HG03039 (cell line): ENCODE data around the gene KCNG4.

ENCODE experiments used
- ATAC-seq: cut with Tn5 transposase; IDR thresholded peaks from one replicate; pipeline ENCODE4 v1.9.1; 2021; ENCODE audit warnings: mild to moderate bottlenecking, moderate library complexity; ENCODE audit not compliant: unreplicated experiment

The KCNG4 gene

DNA sequence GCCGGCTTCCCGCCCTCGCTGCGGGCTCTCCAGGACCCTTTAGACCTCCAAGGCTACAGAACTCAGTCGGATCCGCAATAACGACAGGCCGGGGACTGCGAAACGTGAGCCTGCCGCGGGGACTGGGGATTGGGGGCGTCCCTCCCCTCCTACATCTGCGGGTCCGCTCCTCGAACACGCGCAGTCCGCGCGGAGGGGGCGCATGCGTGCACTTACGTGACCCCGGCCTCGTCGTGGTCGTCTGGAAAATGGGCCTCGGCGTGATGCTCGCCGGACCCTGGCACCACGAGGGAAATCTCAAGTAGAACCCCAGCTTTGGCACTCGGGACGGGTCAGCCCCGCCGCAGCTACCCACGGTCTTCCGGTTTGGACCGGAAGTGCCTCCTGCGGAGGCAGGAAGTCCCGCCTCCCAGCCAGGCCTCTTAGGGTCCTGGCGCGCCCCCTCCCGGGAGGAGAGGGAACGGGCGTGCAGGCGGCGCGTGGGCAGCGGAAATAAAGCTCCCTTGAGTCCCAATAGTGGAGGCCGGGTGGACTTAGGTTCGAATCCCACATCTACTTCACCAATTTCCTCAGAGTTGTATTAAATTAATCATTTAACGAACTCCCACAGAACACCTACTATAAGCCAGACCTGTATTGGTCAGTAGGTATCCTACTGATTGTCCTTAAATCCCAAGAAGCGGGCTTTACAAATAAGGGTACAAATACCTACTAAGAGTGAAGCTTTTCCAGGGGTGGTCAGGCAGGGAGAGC lies 53.0 kb downstream of the KCNG4 start, which contains the start of gene TAF1C:
Gene TAF1C, minus strand, starts transcription at position 373 of the 753 bp plus-strand sequence. CDS start 2,069 bp downstream, outside the sequence.
- peak; percentile 92 for ATAC-seq

DNA sequence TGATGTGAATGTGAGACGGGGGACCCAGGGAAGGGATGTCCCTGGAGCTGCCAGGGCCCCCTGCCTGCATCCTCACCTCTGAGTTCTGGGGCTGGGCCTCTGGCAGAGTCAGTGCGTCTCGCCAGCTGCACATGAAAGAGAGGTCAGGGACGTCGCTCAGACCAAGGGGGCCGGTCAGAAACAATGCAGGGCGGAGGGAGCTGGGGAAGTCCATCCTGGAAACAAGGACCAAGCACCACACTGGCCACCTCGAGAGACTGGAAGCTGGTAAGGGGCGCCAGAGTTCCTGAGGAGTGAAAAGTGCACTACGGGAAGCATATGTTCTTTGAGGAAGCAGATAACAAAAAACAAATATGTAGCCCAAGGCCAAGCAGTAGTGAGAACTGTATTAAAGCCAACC lies 55.0 kb downstream of the KCNG4 start:
- no peak for ATAC-seq

DNA sequence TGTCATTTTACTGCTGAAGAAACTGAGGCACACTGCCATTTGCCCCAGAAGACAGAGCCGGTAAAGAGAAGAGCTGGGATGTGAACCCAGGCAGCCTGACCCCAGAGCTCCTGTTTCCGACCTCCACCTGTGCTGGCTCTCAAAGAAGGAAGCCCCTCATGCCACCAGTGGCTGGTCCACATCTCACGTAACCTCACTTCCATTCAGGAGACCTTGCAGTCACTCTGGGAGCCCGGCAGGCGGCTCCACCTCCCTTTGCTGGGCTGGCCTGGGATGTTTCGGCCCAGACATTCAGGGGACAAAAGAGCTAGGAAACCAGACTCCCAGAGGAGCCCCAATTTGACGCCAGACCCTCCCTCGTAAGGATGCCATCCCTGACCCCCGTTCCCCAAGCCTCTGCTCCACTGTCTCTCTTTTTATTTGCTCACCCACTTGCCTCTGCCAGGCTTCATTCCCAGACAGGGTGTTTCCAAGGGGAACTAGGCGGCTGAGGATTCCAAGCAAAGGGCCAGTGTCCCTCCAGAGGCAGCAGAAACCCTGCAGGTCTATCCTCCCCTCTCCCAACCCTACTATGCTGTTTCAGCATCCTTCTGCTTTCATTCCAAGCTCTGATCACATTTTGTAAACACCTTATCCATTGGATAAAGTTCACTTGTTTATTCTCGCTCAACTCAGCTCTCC lies 55.8 kb downstream of the KCNG4 start:
- ATAC-seq, result no peak

DNA sequence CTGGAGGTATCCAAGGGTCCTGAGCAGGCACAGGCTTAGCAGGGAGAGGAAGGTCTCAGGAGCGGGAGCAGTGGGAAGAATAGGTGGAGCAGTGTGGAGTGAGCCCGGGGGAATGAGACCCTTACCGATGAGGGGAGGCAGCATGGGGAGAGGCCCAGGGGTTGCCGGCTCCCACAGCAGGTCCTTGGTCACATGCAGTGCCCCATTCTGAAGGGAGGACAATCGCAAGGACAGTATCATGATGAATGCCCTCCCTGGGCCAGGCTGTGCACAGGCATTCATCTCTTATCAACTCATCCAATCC lies 56.3 kb downstream of the KCNG4 start:
- ATAC-seq, result no peak

DNA sequence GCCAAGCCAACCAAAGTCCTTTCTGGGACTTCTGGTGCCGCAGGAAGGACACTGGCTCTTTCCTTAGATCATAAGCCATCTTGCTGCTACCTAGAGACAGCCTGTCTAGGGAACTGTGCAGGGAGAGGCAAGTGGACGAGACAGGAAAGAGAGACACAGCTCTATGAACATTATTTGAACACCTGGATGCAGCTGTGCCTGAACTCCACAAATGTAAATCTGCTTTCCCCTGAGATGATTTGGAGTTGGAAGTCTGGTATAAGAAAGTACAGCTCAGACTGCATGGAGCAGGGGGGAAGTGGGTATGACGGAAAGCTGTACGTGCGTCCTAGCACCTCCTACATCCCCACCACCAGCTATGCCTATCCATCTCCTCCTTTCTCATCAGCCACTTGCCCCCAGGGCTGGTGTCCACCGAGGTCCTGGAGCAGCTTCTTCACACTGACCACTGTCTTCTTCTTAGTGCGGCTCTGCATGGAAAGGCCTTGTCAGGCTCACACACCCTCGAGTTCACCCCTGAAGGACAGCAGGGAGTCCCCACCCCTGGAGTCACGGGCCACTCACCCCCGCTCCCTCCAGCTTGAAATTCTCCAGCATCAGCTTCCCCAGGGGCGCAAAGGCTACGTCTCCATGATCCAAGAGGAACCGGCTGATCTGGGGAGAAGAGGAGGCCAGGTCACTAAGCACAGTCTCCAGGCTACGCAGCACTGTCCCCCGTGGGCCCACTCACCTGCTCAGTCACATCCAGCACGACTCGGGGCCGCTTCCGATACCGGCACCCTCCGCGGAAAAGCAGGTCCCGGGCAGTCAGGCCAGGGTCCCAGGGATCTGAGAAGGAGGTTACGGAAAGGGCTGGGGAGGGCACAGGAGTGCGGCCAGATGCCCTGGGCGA lies 56.9 kb downstream of the KCNG4 start:
- no peak for ATAC-seq

DNA sequence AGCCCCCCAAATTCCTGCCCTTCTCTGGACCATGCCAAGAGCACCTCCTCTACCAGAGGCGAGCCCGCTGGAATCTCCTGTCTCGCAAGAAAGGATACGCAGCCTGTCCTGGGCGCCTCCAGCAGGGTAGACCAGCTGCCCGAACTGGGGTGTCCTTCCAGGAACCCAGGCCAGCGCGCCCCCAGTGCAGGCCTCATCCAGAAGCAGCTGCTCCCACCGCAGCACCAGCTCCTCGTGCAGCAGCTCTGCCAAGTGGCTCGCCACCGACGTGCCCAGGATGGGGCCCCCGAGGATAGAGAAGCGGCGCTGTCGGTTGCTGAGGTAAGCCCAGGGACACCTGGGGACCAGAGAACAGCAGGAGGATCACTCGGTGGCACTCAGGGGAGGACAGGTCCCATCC lies 57.7 kb downstream of the KCNG4 start:
- no peak for ATAC-seq

DNA sequence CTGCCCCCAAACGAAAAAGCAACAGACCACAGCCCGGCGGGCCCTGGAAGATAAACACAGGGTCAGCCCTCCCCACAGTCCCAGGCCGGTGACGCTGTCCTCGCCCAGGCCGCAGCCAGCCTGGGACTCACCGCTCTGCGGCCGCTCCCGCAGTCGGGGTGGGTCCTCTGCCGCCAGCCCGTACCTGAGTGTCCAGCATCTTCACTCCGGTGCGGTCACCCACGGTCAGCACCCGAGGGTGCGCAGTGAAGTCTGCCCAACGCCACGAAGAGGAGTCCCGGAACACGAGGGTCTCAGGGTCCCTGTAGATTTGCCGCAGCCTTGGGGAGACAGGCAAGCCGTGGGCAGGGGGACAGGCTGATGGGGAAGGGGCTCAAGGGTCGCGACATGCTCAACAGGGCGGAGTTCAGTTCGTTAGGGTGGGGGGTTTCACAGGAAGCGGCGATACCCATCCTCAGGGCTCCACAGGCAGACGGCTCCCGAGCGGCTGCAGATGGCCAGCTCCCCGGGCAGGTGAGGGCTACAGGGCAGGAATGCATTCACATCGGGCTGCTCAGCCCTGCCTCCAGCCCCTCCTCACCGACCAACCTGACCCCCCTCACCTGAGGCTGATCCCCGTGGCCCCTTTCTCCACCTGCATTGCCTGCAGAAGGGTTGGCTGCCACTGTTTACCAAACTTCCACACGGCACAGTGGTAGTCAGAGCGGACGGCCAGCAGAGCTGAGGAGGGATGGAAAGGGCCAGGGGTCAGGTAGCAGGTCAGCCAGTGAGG lies 58.5 kb downstream of the KCNG4 start:
- ATAC-seq, result no peak

DNA sequence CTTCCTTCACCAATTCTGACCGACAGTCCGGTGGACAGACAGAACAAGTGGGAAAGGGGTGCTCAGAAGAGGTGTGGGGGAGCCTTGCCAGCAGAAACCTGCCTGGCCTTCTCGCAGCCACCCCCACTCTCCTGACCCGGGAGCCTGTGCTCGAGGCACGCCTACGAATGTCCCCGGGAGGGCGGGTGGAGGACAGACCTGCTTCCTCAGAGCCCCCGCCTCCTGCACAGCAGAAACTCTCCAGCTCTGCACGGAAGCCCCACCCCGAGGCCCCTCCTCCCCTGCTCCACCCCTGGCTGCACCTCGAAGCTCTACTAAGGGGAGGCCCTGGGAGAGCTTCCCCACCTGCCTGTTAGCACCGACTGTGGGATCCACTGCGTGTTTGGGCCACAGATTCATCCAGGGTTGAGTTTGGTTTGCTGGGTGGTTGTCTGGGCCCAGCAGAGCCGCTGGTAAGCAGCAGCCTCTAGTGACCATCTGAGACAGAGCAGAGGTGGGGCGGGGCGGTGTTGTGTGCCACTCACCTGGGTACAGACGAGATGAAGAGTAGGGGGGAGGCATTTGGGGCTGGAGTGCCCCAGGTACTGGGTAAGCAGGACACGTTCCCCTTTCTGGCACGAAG lies 59.2 kb downstream of the KCNG4 start:
- ATAC-seq, result no peak

DNA sequence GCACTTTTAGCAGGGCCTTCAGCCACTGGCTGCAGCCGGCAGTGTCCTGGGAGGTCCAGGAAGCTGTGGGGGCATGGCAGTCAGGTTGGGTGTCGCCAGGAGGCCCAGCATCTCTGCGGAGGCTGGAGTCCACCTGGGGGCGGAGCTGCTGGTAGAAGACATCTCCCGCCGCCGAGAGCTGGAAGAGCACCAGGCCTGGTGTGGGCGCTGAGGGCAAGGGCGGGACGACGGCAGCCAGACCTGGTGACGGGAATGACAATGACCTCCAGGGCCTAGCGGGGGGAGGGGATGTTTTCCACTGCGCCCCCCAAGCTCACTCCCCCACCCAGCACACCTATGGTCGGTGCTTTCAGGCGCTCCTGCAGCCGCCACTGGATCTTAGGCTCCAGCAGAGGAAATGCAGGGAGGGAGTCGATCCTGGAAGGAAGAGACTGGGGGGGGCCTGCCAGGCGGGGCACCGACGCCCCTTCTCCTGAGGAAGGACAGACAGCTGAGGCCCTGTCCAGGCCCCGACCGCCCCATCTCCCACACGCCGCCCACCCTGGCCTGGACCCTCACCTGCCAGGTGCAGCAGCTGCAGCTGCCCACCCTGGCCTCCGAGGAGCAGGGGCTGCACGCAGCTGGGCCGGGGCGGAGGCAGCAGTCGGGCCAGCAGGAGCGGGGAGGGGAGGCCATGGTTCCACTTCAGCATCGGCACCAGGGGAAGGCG lies 60.0 kb downstream of the KCNG4 start:
- ATAC-seq, result no peak

DNA sequence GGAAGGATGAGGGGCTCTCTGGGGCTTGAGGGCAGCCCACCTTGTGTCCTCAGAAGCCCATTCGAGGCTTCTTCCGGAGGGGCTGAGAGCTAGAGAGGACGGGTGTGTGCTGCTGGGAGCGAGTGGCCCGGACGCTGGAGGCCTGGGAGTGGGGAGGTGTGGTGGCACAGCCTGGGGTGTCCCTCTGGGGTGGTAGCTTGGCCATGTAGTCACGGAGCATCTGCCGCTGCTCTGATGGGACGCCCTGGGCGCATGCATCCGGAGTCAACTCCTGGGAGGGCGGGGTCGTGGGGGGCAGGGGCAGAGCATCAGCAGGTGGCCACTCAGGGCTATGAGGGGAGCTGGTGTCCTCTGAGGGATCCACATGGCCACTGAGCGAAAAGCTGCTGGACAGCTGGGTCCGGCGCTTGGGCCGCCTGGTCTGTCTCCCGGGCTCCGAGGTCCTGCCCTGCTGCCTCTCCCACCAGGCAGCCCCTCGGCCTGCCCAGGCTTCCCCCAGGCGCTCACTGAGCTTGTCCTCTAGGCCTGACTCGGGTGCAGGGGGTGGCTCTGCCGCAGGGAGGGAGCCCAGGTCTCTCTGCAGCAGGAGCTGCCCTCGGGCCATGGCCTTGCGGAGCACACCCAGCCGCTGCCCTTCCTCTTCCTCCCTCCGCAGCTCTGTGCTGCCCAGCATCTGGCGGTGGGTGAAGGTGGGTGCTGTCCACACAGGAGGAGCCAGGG lies 60.8 kb downstream of the KCNG4 start:
- no peak for ATAC-seq

DNA sequence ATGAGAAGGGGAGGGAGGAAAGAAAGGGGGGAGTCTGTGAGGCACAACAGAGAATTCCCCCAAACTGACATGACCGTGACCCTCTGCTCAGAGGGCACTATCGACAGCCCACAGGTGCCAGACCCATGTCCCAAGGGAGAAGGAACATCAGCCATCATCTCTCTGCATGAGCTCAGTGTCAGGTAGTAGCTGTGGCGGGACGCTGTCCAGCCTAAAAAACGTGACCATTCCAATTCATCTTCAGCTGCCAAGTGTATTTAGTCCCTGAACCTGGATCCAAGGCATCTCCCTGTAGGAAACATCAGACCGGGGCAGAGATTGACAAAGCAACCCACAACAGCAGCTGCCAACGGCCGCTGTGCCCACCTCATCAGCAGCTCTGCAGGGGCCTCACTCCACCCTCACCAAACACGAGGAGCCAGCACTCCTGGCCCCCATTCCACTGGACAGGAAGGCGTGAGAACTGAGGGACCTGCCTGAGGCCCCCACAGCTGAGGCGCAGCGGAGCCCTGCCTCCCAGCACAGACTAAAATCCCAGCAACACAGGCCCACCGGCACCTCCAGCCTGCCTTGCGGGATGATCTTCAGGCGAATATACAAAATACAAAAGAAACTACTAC lies 61.6 kb downstream of the KCNG4 start:
- ATAC-seq, result no peak

DNA sequence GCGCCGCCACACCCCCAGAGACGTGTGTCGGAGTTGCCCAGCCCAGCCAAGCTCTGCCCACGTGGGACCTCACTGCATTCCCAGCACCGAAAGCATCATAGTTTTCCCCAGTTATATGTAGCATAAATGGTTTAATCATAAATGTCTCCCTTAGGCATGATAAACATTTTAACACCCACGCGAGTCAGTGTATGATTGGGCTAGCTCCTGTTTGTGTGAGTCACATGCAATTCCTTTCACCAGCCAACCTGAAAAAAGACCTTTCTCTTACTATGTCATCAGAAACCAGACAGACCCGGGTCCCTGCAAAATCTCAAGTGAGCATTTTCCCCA lies 62.1 kb downstream of the KCNG4 start:
- ATAC-seq, result no peak

DNA sequence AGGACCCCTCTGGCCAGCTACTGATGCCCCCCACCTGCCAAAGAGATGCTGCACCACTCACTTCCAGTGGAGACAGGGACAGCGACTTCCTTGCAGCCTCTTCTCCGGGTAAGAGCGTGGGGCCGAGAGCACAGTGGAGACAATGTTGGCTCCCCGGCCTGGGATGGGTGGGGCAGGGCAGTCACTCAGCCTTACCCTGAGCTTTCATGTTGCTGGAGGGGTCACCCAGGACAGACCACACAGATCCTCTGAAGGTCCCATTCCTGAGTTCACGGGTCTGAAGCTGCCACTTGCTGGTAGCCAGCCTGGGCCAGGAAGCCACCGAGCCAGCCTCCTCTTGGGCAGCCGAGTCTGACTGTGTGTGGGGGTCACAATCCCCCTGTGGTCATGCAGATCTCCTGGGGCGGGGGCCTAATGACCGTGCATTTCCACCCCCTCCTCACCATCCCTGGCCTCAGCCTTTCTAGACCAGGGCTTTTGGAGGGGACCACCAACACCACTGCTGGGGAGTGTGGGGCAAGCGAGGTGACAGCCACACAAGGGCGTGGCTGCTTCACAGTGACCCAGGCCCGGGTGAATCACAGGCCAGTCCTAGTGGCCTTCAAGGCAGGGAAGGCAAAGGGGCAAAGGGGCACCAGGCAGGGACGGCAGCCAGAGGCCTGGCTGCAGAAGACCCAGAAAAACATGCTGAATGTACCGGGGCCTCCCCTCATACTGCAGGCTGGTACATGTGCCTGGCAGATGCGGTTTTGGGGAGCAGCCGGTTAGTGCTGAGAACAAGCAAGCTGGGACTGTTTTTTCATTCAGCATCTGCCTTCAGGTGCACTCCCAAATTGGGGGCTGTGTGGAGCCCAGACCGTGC lies 63.4 kb downstream of the KCNG4 start:
- no peak for ATAC-seq

DNA sequence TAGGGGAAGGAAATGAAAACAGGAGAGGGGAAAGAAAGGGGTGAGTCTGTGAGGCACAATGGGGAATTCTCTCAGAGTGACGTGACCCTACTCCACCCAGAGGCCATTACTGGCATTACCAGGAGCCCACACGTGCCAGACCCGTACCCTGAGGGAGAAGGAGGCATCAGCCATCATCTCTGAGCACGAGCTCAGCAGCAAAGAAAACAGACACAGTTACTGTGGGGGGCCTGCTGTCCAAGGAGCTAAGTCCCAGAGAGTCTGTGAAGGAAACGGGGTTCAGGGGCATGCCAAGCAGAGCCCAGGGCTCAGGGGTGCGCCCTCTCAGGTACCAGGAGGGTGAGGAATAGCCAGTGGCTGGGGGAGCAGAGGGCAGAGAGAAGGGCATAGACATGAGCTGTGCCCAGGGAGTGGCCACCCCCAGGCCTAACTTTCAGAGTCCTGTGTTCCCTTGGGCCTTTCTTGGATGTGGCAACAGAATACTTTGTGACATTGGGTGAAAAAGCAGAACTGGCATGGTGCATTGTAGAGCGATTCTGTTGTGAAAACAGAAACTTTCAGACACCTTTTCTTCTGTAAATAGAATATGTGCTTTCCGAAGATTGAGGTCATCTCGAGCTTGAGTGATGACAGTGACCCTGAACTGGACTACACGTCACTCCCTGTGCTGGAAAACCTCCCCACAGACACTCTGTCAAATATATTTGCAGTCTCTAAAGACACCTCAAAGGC lies 64.3 kb downstream of the KCNG4 start:
- ATAC-seq, result peak; percentile 44

DNA sequence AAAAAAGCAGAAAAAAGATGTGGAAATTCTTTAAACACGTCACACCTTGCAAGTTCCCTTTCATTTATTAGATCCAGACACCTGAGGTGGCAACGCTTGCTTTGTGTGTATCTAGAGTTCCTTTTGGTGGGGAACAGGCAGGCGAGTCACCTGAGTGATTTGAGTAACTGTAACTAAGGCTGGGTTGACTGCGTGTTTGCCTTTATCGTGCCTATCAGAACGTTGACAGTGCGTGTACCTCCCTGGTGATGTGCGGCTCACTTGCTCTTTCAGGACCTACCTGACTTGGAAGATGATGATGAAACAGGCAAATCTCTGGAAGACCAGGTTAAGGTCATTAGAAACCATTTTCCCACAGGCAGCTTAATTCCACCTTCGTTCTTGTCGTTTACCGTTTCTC lies 65.4 kb downstream of the KCNG4 start:
- no peak for ATAC-seq

DNA sequence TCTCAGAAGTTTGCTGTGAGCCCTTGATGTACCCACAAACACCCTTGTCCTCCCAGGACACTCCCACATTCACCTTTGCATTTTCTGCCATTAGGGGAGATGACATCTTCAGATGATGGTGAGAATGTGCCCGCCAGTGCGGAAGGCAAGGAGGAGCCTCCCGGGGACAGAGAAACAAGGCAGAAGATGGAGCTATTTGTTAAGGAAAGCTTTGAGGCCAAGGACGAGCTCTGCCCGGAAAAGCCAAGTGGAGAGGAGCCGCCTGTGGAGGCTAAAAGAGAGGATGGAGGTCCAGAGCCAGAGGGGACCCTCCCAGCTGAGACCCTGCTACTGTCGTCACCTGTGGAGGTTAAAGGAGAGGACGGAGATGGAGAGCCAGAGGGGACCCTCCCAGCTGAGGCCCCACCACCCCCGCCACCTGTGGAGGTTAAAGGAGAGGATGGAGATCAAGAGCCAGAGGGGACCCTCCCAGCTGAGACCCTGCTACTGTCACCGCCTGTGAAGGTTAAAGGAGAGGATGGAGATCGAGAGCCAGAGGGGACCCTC lies 70.0 kb downstream of the KCNG4 start:
- ATAC-seq, result no peak
